Retinal pigment epithelial cell (primary cell): ENCODE measurements around the gene NOM1.

Experiments used
- DNase-seq: peaks from one replicate; pipeline ENCODE4 v3.0.0-alpha.2; 2010; ENCODE audit warnings: low read depth
- H3K4me3 ChIP-seq: 2 replicates; pipeline ENCODE4 v1.5.1; 2011; ENCODE audit warnings: mild to moderate bottlenecking, low read length, control low read depth, moderate library complexity
- CTCF ChIP-seq: conservative IDR thresholded peaks from 2 replicates; pipeline ENCODE4 v1.5.1; 2011; ENCODE audit warnings: low read depth, low read length, control low read depth, inconsistent platforms

The NOM1 gene

GRCh38 chr7:156962897-156963296, 13.4 kb downstream of the NOM1 start:
- TF ChIP-seq CTCF: no peak
- no peak for DNase-seq
- no peak overlapping the region for H3K4me3 ChIP-seq

- no peak for TF ChIP-seq CTCF
- DNase-seq: no peak
- H3K4me3 ChIP-seq: no peak overlapping the region
These were observed 14.0 kb downstream of the NOM1 start for GRCh38 chr7:156963472-156963871.

GRCh38 chr7:156964971-156965370, 15.5 kb downstream of the NOM1 start:
- H3K4me3 ChIP-seq: no peak overlapping the region
- no peak for TF ChIP-seq CTCF
- no peak for DNase-seq

GRCh38 chr7:156966387-156966786, 16.9 kb downstream of the NOM1 start:
- DNase-seq: no peak
- H3K4me3 ChIP-seq: no peak overlapping the region
- TF ChIP-seq CTCF: no peak

- no peak for TF ChIP-seq CTCF
- DNase-seq: no peak
- H3K4me3 ChIP-seq: no peak overlapping the region
These were observed 18.7 kb downstream of the NOM1 start for GRCh38 chr7:156968183-156968582.

GRCh38 chr7:156969972-156970420, 20.5 kb downstream of the NOM1 start:
- no peak overlapping the region for H3K4me3 ChIP-seq
- DNase-seq: no peak
- TF ChIP-seq CTCF: peak; percentile 29

GRCh38 chr7:156975620-156976019, 26.1 kb downstream of the NOM1 start:
- H3K4me3 ChIP-seq: no peak overlapping the region
- TF ChIP-seq CTCF: no peak
- DNase-seq: no peak
